Astrocyte (in vitro differentiated cells and primary cell): ENCODE measurements around the gene INHBC. TPM values are rescaled to one million over a fixed set of nuclear protein-coding genes. Genes with fewer than 3 reads are reported as not detected.
A peak's percentile ranks its signal among the peaks of the same experiment; 100 is the strongest.

ENCODE experiments used
- DNase-seq: peaks from one replicate; pipeline ENCODE4 v3.0.0-alpha.2; 2010; ENCODE audit warnings: low read depth
- FAIRE-seq: peaks from 2 replicates; lab custom pipeline; 2011; peaks lifted over from hg19 to GRCh38; lab: Jason Lieb, UNC
- H2AFZ ChIP-seq: 2 replicates; pipeline ENCODE4 v1.6.0; 2012; ENCODE audit warnings: low read depth, low read length, inconsistent platforms
- H3K27ac ChIP-seq: 2 replicates; pipeline ENCODE4 v1.5.1; 2011; ENCODE audit warnings: low read depth, low read length, inconsistent platforms
- H3K27me3 ChIP-seq: 2 replicates; pipeline ENCODE4 v1.6.0; 2011; ENCODE audit warnings: low read length, inconsistent platforms; ENCODE audit not compliant: insufficient read depth
- H3K36me3 ChIP-seq: 2 replicates; pipeline ENCODE4 v1.5.1; 2011; ENCODE audit warnings: low read length, inconsistent platforms; ENCODE audit not compliant: insufficient read depth
- H3K4me1 ChIP-seq: 2 replicates; pipeline ENCODE4 v1.5.1; 2011; ENCODE audit warnings: low read length, inconsistent platforms; ENCODE audit not compliant: insufficient read depth
- H3K4me2 ChIP-seq: 2 replicates; pipeline ENCODE4 v1.6.0; 2012; ENCODE audit warnings: low read length, inconsistent platforms
- H3K4me3 ChIP-seq: 2 replicates; pipeline ENCODE4 v1.5.1; 2011; ENCODE audit warnings: low read depth, mild to moderate bottlenecking, low read length, inconsistent platforms; ENCODE audit not compliant: insufficient read depth
- H3K79me2 ChIP-seq: 2 replicates; pipeline ENCODE4 v1.6.0; 2012; ENCODE audit warnings: mild to moderate bottlenecking, low read length, inconsistent platforms; ENCODE audit not compliant: insufficient read depth
- H3K9ac ChIP-seq: 2 replicates; pipeline ENCODE4 v1.6.0; 2012; ENCODE audit warnings: mild to moderate bottlenecking, low read length, inconsistent platforms
- H3K9me3 ChIP-seq: 2 replicates; pipeline ENCODE4 v1.5.1; 2012; ENCODE audit warnings: low read depth, mild to moderate bottlenecking, low read length, inconsistent platforms; ENCODE audit not compliant: insufficient read depth
- H4K20me1 ChIP-seq: 2 replicates; pipeline ENCODE4 v1.6.0; 2012; ENCODE audit warnings: low read length, inconsistent platforms; ENCODE audit not compliant: insufficient read depth
- H3K27ac Mint-ChIP-seq: one replicate; pipeline ENCODE4 v1.8.0; 2021; ENCODE audit warnings: mild to moderate bottlenecking, mixed read lengths; ENCODE audit not compliant: unreplicated experiment
- H3K27me3 Mint-ChIP-seq: one replicate; pipeline ENCODE4 v1.8.0; 2021; ENCODE audit warnings: low read depth, mixed read lengths; ENCODE audit not compliant: unreplicated experiment
- H3K36me3 Mint-ChIP-seq: one replicate; pipeline ENCODE4 v1.8.0; 2021; ENCODE audit warnings: low read depth, mixed read lengths; ENCODE audit not compliant: unreplicated experiment
- H3K4me1 Mint-ChIP-seq: one replicate; pipeline ENCODE4 v1.8.0; 2021; ENCODE audit warnings: low read depth, mixed read lengths; ENCODE audit not compliant: unreplicated experiment
- H3K4me3 Mint-ChIP-seq: one replicate; pipeline ENCODE4 v1.8.0; 2021; ENCODE audit warnings: mild to moderate bottlenecking, moderate library complexity, mixed read lengths; ENCODE audit not compliant: unreplicated experiment
- H3K9me3 Mint-ChIP-seq: one replicate; pipeline ENCODE4 v1.8.0; 2021; ENCODE audit warnings: mild to moderate bottlenecking, mixed read lengths; ENCODE audit not compliant: unreplicated experiment
- EZH2 ChIP-seq: IDR thresholded peaks from 2 replicates; pipeline ENCODE4 v1.6.1; 2012; ENCODE audit warnings: mild to moderate bottlenecking, low read length, inconsistent platforms; ENCODE audit not compliant: insufficient read depth
- total RNA-seq: library from RNA; stranded (reverse); gene quantifications from 2 replicates; pipeline ENCODE4 v1.2.1, GENCODE V29; 2021
- TF ChIP-seq, protein P1 (sequence below): IDR thresholded peaks from 2 replicates; pipeline ENCODE4 v1.5.1; 2011; ENCODE audit warnings: low read depth, mild to moderate bottlenecking, inconsistent platforms, low read length, moderate library complexity; ENCODE audit not compliant: insufficient read depth

Gene INHBC
- total RNA-seq, 1 donor from 2014 or later: not detected

DNA sequence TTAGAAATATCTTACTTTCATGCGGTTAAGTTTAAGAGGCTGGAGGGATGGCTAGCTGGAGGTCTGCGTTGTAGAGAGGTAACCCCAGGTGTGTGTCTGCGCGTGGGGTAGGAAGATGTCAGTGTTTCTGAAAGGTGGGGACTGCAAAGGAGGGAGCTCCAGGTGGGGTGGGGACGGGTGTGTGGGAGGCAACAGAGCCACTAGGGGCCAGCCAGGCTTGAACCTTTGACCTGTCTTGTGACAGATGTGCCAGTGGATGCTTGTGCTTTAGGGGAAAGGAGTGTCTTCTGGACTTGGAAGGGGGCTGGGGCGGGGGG, 25.8 kb downstream of the INHBC start:
- H3K27ac Mint-ChIP-seq: peak overlapping the region; percentile 75
- Histone ChIP-seq H3K4me1 (peaks cover 24% of the 10 kb centered on the region), H3K4me3 (no peak overlapping the region), H2AFZ (no peak overlapping the region), H3K36me3 (no peaks in the 10 kb centered on the region), H3K4me2 (peak overlapping the region; percentile 99), H3K9ac (no peak overlapping the region), H3K27me3 (peaks cover 4% of the 10 kb centered on the region), H4K20me1 (no peaks in the 10 kb centered on the region), H3K9me3 (no peaks in the 10 kb centered on the region), H3K79me2 (no peaks in the 10 kb centered on the region), H3K27ac (no peak overlapping the region)
- DNase-seq: no peak
- TF ChIP-seq, protein P1, sequence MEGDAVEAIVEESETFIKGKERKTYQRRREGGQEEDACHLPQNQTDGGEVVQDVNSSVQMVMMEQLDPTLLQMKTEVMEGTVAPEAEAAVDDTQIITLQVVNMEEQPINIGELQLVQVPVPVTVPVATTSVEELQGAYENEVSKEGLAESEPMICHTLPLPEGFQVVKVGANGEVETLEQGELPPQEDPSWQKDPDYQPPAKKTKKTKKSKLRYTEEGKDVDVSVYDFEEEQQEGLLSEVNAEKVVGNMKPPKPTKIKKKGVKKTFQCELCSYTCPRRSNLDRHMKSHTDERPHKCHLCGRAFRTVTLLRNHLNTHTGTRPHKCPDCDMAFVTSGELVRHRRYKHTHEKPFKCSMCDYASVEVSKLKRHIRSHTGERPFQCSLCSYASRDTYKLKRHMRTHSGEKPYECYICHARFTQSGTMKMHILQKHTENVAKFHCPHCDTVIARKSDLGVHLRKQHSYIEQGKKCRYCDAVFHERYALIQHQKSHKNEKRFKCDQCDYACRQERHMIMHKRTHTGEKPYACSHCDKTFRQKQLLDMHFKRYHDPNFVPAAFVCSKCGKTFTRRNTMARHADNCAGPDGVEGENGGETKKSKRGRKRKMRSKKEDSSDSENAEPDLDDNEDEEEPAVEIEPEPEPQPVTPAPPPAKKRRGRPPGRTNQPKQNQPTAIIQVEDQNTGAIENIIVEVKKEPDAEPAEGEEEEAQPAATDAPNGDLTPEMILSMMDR: no peak
- TF ChIP-seq EZH2: no peak
- H3K36me3 Mint-ChIP-seq: peaks cover 7% of the 10 kb centered on the region
- peak overlapping the region; percentile 95 for H3K4me3 Mint-ChIP-seq
- H3K27me3 Mint-ChIP-seq: peaks cover 20% of the 10 kb centered on the region
- peaks cover 4% of the 10 kb centered on the region for H3K9me3 Mint-ChIP-seq
- no peak for FAIRE-seq
- H3K4me1 Mint-ChIP-seq: peaks cover 29% of the 10 kb centered on the region

DNA sequence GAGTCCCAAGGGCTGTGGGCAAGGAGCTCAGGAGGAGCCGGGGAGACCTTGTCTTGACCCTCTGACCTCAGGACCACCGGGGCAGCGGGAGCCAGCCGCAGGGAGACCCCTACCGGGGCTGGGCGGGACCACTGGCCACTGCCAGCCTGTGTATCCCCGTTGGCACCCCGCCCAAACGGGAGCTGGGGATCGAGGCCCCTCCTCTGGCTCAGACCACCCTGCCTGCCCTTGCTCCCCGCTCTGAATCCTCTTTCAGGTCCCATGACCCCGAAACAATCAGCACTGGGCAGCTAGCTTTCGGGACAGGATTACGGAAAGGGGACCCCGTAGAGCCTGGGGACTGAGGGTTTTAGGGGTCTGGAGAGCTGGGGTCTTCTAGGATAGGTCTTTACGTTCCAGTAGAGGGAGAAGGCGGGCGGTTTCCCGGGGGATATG, 26.3 kb downstream of the INHBC start:
- no peak overlapping the region for H2AFZ ChIP-seq
- H3K9me3 ChIP-seq: no peaks in the 10 kb centered on the region
- H3K27ac Mint-ChIP-seq: no peak overlapping the region
- peaks cover 11% of the 10 kb centered on the region for H3K36me3 Mint-ChIP-seq
- no peak for FAIRE-seq
- DNase-seq: no peak
- H3K4me3 Mint-ChIP-seq: peak overlapping the region; percentile 95
- peak overlapping the region; percentile 82 for H3K4me3 ChIP-seq
- H3K79me2 ChIP-seq: no peaks in the 10 kb centered on the region
- peaks cover 26% of the 10 kb centered on the region for H3K4me1 Mint-ChIP-seq
- H4K20me1 ChIP-seq: no peaks in the 10 kb centered on the region
- peak; percentile 45 for TF ChIP-seq EZH2
- TF ChIP-seq, protein P1: no peak
- H3K9me3 Mint-ChIP-seq: peaks cover 4% of the 10 kb centered on the region
- peaks cover 24% of the 10 kb centered on the region for H3K4me1 ChIP-seq
- no peak overlapping the region for H3K27ac ChIP-seq
- peaks cover under 1% of the 10 kb centered on the region for H3K27me3 ChIP-seq
- H3K4me2 ChIP-seq: peak overlapping the region; percentile 99
- H3K9ac ChIP-seq: peak overlapping the region; percentile 41
- H3K36me3 ChIP-seq: no peaks in the 10 kb centered on the region
- peaks cover 24% of the 10 kb centered on the region for H3K27me3 Mint-ChIP-seq

DNA sequence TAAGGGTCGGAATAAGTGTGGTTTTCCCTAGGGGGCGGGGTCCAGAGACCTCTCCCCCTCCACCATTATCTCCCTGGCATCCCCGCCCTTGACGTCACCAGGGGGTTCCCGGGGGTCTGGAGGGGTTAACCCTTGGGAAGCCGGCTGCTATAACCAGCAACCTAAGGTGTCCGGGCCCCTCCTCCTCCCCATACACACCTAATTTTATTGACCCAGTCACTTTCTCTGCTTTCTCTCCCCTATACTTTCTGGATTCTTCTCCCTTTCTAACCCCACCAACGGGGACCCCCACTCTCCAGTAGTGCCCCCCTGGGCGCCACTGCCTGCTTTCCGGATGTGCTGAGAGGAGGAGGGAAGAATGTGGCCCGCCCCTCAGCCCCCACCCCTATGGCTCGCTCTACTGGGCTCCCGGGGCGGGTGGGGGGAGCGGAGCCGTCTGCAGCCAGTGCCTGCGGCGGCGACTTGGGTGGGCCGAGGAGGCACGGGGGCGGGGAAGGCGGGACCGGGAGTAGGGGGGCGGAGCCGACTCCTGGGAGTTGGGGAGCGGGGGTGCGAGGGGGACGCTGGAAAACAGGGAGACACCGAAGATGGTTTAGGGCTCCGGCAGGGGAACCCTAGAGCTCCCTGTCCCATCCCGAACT, 26.8 kb downstream of the INHBC start:
- Histone ChIP-seq H3K9ac (peak overlapping the region; percentile 79), H3K27ac (peak overlapping the region; percentile 10), H3K4me1 (peaks cover 24% of the 10 kb centered on the region), H3K36me3 (no peaks in the 10 kb centered on the region), H3K27me3 (no peaks in the 10 kb centered on the region), H2AFZ (peak overlapping the region; percentile 85), H3K79me2 (no peaks in the 10 kb centered on the region), H3K4me2 (peak overlapping the region; percentile 99), H4K20me1 (no peaks in the 10 kb centered on the region), H3K4me3 (peak overlapping the region; percentile 82), H3K9me3 (no peaks in the 10 kb centered on the region)
- H3K27ac Mint-ChIP-seq: peak overlapping the region; percentile 67
- DNase-seq: peak; percentile 43
- peaks cover 22% of the 10 kb centered on the region for H3K4me1 Mint-ChIP-seq
- no peak for FAIRE-seq
- peaks cover 4% of the 10 kb centered on the region for H3K9me3 Mint-ChIP-seq
- peaks cover 13% of the 10 kb centered on the region for H3K36me3 Mint-ChIP-seq
- H3K27me3 Mint-ChIP-seq: peaks cover 28% of the 10 kb centered on the region
- H3K4me3 Mint-ChIP-seq: peak overlapping the region; percentile 95
- TF ChIP-seq, protein P1: no peak
- TF ChIP-seq EZH2: no peak
